BJ (cell line): ENCODE results near the gene TRIM60. TPM values are rescaled to one million over a fixed set of nuclear protein-coding genes. Genes with fewer than 3 reads are reported as not detected.

Source experiments
- CTCF ChIA-PET: fragments of 350-600 bp; formaldehyde crosslinking; extraction: SDS; loops from one replicate; lab custom pipeline; 2021; ENCODE audit warnings: antibody characterized with exemption, inconsistent platforms; lab: Yijun Ruan, JAX
- POLR2A ChIA-PET: fragments of 300-600 bp; sonication (Branson Sonifier 250); formaldehyde crosslinking; extraction: SDS; loops from one replicate; lab custom pipeline; 2021; ENCODE audit warnings: antibody characterized with exemption; lab: Charles Lee
- DNase-seq: peaks from one replicate; pipeline ENCODE4 v3.0.0-alpha.2; 2011; ENCODE audit warnings: low read depth
- H3K27me3 ChIP-seq: 2 replicates; pipeline ENCODE4 v1.6.0; 2011; ENCODE audit warnings: low read length; ENCODE audit not compliant: control insufficient read depth, insufficient read depth
- H3K36me3 ChIP-seq: 2 replicates; pipeline ENCODE4 v1.5.1; 2011; ENCODE audit warnings: low read length; ENCODE audit not compliant: control insufficient read depth, insufficient read depth
- H3K4me3 ChIP-seq: 2 replicates; pipeline ENCODE4 v1.5.1; 2011; ENCODE audit warnings: low read depth, mild to moderate bottlenecking, control low read depth, low read length
- polyA plus RNA-seq: library from polyadenylated mRNA; depleted of rRNA; stranded (reverse); fragments of >200 nt; gene quantifications from 2 replicates; pipeline ENCODE4 v1.2.3, GENCODE V29; 2011
- TF ChIP-seq, protein P1 (sequence below): IDR thresholded peaks from 2 replicates; pipeline ENCODE4 v1.5.1; 2011; ENCODE audit warnings: low read depth, mild to moderate bottlenecking, control low read depth, inconsistent platforms, low read length, moderate library complexity; ENCODE audit not compliant: insufficient read depth

The TRIM60 gene
- polyA plus RNA-seq, 1 experiment: not detected

DNA sequence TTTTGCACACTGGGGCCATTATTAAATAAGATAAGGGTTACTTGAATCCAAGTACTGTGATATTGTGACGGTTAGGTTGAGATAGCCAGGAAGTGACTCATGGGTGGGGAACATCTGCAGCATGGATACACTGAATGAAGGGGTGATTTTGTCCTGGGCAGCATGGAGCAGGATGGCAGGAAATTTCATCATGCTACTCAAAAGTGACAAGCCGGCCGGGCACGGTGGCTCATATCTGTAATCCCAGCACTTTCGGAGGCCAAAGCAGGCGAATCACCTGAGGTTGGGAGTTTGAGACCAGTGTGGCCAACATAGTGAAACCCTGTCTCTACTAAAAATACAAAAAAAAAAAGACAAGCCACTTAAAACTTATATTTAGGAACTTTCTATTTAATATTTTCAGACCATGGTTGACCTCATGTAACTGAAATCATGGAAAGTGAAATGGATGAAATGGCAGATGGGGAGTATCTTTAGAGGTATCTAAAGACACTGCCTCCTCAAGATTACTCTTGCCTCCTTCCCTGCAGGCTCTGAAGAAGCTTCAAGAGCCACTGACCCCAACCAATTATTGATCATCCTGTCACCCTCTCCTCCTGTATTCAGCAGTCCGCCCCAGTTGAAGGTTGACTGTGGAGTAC, 3.9 kb upstream of the TRIM60 start:
- POLR2A ChIA-PET: no interaction called here
- H3K36me3 ChIP-seq: no peaks in the 10 kb centered on the region
- no peak for DNase-seq
- no peak overlapping the region for H3K4me3 ChIP-seq
- H3K27me3 ChIP-seq: no peaks in the 10 kb centered on the region
- CTCF ChIA-PET: no interaction called here
- TF ChIP-seq, protein P1, sequence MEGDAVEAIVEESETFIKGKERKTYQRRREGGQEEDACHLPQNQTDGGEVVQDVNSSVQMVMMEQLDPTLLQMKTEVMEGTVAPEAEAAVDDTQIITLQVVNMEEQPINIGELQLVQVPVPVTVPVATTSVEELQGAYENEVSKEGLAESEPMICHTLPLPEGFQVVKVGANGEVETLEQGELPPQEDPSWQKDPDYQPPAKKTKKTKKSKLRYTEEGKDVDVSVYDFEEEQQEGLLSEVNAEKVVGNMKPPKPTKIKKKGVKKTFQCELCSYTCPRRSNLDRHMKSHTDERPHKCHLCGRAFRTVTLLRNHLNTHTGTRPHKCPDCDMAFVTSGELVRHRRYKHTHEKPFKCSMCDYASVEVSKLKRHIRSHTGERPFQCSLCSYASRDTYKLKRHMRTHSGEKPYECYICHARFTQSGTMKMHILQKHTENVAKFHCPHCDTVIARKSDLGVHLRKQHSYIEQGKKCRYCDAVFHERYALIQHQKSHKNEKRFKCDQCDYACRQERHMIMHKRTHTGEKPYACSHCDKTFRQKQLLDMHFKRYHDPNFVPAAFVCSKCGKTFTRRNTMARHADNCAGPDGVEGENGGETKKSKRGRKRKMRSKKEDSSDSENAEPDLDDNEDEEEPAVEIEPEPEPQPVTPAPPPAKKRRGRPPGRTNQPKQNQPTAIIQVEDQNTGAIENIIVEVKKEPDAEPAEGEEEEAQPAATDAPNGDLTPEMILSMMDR: no peak

DNA sequence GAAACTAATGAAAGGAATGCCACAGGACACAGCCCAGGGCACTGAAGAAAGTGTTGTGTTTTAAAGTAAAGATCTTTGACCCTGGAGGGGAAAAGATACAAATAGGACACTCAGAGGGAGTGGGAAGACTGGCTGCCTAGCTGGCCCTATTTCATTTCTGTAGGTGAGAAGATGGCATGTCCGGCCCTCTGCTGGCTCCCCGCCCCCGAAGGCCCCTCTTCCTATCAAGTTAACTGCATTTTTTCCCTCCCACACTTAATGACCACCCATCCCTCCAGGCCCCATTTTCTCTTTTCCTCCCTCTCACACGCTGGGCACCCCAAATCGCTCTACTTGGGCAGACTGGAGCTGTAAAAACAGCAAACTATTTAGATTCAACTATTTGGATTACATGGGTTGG, 16.4 kb downstream of the TRIM60 start:
- ChIA-PET CTCF (no interaction called here), POLR2A (no interaction called here)
- DNase-seq: no peak
- no peaks in the 10 kb centered on the region for H3K27me3 ChIP-seq
- no peaks in the 10 kb centered on the region for H3K36me3 ChIP-seq
- TF ChIP-seq, protein P1: no peak
- H3K4me3 ChIP-seq: no peak overlapping the region

DNA sequence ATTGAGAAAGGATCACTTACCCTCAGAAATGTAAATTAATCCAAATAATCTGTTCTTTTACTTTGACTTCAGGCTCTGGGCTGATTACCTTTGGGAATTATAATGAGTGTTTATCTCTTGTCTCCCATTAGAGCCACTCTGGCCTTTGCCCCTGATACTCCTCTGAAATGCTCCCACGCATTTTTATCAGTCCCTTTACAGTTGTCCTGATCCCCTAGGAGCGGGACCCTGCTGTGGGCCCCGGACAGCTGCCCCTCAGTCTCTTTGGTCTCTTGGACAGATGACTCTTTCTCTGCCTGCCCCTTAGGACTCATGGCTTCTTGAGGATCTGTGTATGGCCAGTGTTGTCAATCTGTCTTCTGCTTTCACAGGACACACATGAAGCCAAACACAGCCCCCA, 20.8 kb downstream of the TRIM60 start:
- CTCF ChIA-PET: no interaction called here
- no peaks in the 10 kb centered on the region for H3K27me3 ChIP-seq
- POLR2A ChIA-PET: no interaction called here

DNA sequence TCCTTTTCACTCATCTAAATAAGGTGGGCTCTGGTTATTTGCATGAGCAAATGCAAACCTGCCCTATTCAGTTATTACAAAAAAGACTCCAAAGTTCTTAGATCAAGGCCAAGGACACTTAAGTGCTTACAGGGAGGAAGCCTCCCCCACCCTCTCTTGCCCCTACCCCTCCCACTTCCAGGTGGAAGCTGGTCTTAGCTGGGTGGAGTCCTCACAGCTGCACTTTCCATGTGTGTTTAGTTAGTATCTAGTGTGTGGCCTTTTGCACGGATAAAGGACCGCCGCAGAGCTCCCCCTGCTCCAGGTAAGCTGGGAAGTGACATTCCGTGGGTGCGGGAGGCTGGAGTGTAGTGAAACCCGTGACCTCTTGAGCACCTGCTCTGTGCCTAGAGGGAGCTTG, 21.8 kb downstream of the TRIM60 start, which contains the start of gene TRIM75:
TRIM75 (plus strand) TSS at position 222 of the 400 bp plus-strand sequence. CDS start 5,282 bp downstream, outside the sequence.
- no peak for DNase-seq
- Histone ChIP-seq H3K36me3 (no peaks in the 10 kb centered on the region), H3K27me3 (no peaks in the 10 kb centered on the region), H3K4me3 (no peak within 1 kb of the TSS)
- ChIA-PET POLR2A (no interaction called here), CTCF (no interaction called here)
- TF ChIP-seq, protein P1: no peak

More for the DNA sequence above, 20.8 kb downstream of the TRIM60 start:
- Histone ChIP-seq H3K36me3 (no peaks in the 10 kb centered on the region), H3K4me3 (no peak overlapping the region)
- no peak for DNase-seq
- TF ChIP-seq, protein P1: no peak

DNA sequence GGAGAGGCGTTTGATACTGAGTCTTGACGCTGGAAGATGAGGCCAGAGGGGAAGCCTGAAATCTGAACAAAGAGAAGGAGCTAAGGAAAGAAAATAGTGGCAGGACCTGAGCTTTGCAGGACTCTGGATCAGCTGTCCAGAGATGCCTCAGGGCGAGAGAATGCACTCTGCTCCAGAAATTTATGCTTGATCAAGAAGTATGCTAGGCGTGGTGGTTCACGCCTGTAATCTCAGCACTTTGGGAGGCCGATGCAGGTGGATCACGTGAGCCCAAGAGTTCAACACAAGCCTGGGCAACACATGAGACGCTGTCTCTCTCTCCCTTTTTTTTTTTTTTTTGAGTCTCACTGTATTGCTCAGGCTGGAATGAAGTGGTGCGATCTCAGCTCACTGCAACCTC, 23.8 kb downstream of the TRIM60 start:
- CTCF ChIA-PET: no interaction called here
- TF ChIP-seq, protein P1: no peak
- no peak overlapping the region for H3K4me3 ChIP-seq
- H3K36me3 ChIP-seq: no peaks in the 10 kb centered on the region
- POLR2A ChIA-PET: no interaction called here
- H3K27me3 ChIP-seq: no peaks in the 10 kb centered on the region
- no peak for DNase-seq
